HCT116 (cell line): ENCODE measurements around the gene CHST8. TPM values are rescaled to one million over a fixed set of nuclear protein-coding genes. Genes with fewer than 3 reads are reported as not detected.

Experiments
- ATAC-seq: fragments of 200-7000 bp; cut with Tn5 transposase; 2 replicates; pipeline ENCODE4 v1.9.1; 2020; ENCODE audit warnings: mild to moderate bottlenecking, moderate library complexity
- BruUV-seq: library from RNA; stranded (reverse); fragments of 400-500 nt; replicated peaks from 2 replicates; lab custom pipeline; 2021; lab: Mats Ljungman, UMichigan
- CTCF ChIA-PET: fragments of 300-600 bp; sonication (Branson Sonifier 250); formaldehyde crosslinking; loops from one replicate; lab custom pipeline; 2021; ENCODE audit warnings: antibody characterized with exemption; lab: Charles Lee
- POLR2A ChIA-PET: fragments of 300-600, 350-600 bp; sonication (Branson Sonifier 250); formaldehyde crosslinking; loops from one replicate; lab custom pipeline; 2021; ENCODE audit warnings: antibody characterized with exemption; lab: Charles Lee
- RAD21 ChIA-PET, 2 experiments: fragments of 300-600 bp; sonication (Branson Sonifier 250); formaldehyde crosslinking; loops; one replicate each; lab custom pipeline; 2023; ENCODE audit warnings: low total read pairs in 2 of 2; ENCODE audit not compliant: uncharacterized antibody in 2 of 2, unreplicated experiment in 2 of 2, low non-redundant PET in 1 of 2; lab: Charles Lee
- DNase-seq: peaks from one replicate; pipeline ENCODE4 v3.0.0-alpha.2; 2010; ENCODE audit warnings: low read depth, low spot score
- H2AFZ ChIP-seq: fragments of 200-600 bp; shearing (Covaris generic), sonication (generic); 2 replicates; pipeline ENCODE4 v1.6.1; 2017; ENCODE audit warnings: low read depth, mixed run types, mixed read lengths, antibody characterized with exemption, low read length; ENCODE audit not compliant: poor library complexity, severe bottlenecking
- H3K27ac ChIP-seq: 2 replicates; pipeline ENCODE4 v1.5.1; 2012; ENCODE audit warnings: low read depth, low read length
- H3K27me3 ChIP-seq: fragments of 200-600 bp; sonication (generic); 2 replicates; pipeline ENCODE4 v1.6.1; 2016; ENCODE audit warnings: mixed run types, low read length, mixed read lengths; ENCODE audit not compliant: insufficient read depth
- H3K36me3 ChIP-seq, 2 experiments: fragments of 200-500 bp in 1 of 2; fragments of 200-600 bp in 1 of 2; sonication (Bioruptor generic) in 1 of 2; sonication (generic) in 1 of 2; 2 replicates each; pipeline versions ENCODE4 v1.5.1 to v1.6.1; 2014 to 2016; ENCODE audit warnings: low read length in 2 of 2, inconsistent platforms in 1 of 2, mixed read lengths in 1 of 2, mixed run types in 1 of 2; ENCODE audit not compliant: insufficient read depth in 2 of 2, control insufficient read depth in 1 of 2
- H3K4me1 ChIP-seq, 2 experiments: fragments of 200-600 bp in 1 of 2; sonication (generic) in 1 of 2; 2 replicates each; pipeline versions ENCODE4 v1.5.1 to v1.6.1; 2012 to 2017; ENCODE audit warnings: low read length in 2 of 2, inconsistent platforms in 1 of 2, mild to moderate bottlenecking in 1 of 2, mixed read lengths in 1 of 2, mixed run types in 1 of 2, moderate library complexity in 1 of 2; ENCODE audit not compliant: insufficient read depth in 2 of 2, control insufficient read depth in 1 of 2
- H3K4me2 ChIP-seq: fragments of 200-600 bp; sonication (generic); 2 replicates; pipeline ENCODE4 v1.6.1; 2017; ENCODE audit warnings: mixed run types, low read length, mixed read lengths
- H3K4me3 ChIP-seq, 2 experiments: fragments of 200-600 bp in 1 of 2; sonication (generic) in 1 of 2; replicated peaks in 1 of 2; 2 replicates each; pipeline ENCODE4 v1.5.1; 2011 to 2016; ENCODE audit warnings: low read length in 2 of 2, control low read depth in 1 of 2, low read depth in 1 of 2, mild to moderate bottlenecking in 1 of 2, mixed read lengths in 1 of 2, mixed run types in 1 of 2
- H3K79me2 ChIP-seq: fragments of 200-600 bp; sonication (generic); 2 replicates; pipeline ENCODE4 v1.6.1; 2017; ENCODE audit warnings: mild to moderate bottlenecking, mixed run types, low read length, moderate library complexity, mixed read lengths; ENCODE audit not compliant: insufficient read depth
- H3K9ac ChIP-seq: fragments of 200-600 bp; sonication (generic); 2 replicates; pipeline ENCODE4 v1.6.1; 2016; ENCODE audit warnings: low read length, mixed read lengths
- H3K9me2 ChIP-seq: fragments of 200-600 bp; sonication (generic), shearing (Covaris generic); 2 replicates; pipeline ENCODE4 v1.6.1; 2017; ENCODE audit warnings: mixed run types, mild to moderate bottlenecking, moderate library complexity; ENCODE audit not compliant: insufficient read depth
- H3K9me3 ChIP-seq, 2 experiments: fragments of 200-500 bp in 1 of 2; fragments of 200-600 bp in 1 of 2; sonication (Bioruptor generic) in 1 of 2; sonication (generic) in 1 of 2; 2 replicates each; pipeline ENCODE4 v1.6.1; 2014 to 2017; ENCODE audit warnings: low read length in 2 of 2, mixed read lengths in 2 of 2, inconsistent platforms in 1 of 2, low read depth in 1 of 2, mild to moderate bottlenecking in 1 of 2, mixed run types in 1 of 2, moderate library complexity in 1 of 2; ENCODE audit not compliant: control insufficient read depth in 1 of 2, insufficient read depth in 1 of 2
- H4K20me1 ChIP-seq: fragments of 200-600 bp; sonication (generic), shearing (Covaris generic); 2 replicates; pipeline ENCODE4 v1.6.1; 2017; ENCODE audit warnings: mixed run types, mild to moderate bottlenecking, moderate library complexity; ENCODE audit not compliant: insufficient read depth
- CBX3 ChIP-seq: IDR thresholded peaks from 2 replicates; pipeline ENCODE4 v1.6.1; 2012; ENCODE audit warnings: low read depth
- CEBPB ChIP-seq: IDR thresholded peaks from 2 replicates; pipeline ENCODE4 v1.6.1; 2012; ENCODE audit warnings: low read depth
- EGR1 ChIP-seq: IDR thresholded peaks from 2 replicates; pipeline ENCODE4 v1.6.1; 2012; ENCODE audit warnings: low read depth
- ELF1 ChIP-seq: IDR thresholded peaks from 2 replicates; pipeline ENCODE4 v1.6.1; 2012; ENCODE audit warnings: low read depth, borderline replicate concordance
- EZH2phosphoT487 ChIP-seq: fragments of 200-600 bp; IDR thresholded peaks from 2 replicates; pipeline ENCODE4 v1.6.1; 2018; ENCODE audit warnings: antibody characterized with exemption, borderline replicate concordance
- FOSL1 ChIP-seq: IDR thresholded peaks from 2 replicates; pipeline ENCODE4 v1.6.1; 2012; ENCODE audit warnings: low read depth
- POLR2A ChIP-seq: IDR thresholded peaks from 2 replicates; pipeline ENCODE4 v1.7.0; 2011; ENCODE audit warnings: borderline replicate concordance; ENCODE audit not compliant: insufficient read depth, insufficient read length; ENCODE audit errors: extremely low read depth
- POLR2AphosphoS5 ChIP-seq: IDR thresholded peaks from 2 replicates; pipeline ENCODE4 v1.6.1; 2011; ENCODE audit warnings: mild to moderate bottlenecking, low read depth, low read length, moderate library complexity
- RAD21 ChIP-seq: IDR thresholded peaks from 2 replicates; pipeline ENCODE4 v1.6.1; 2012; ENCODE audit warnings: low read depth, mild to moderate bottlenecking
- SP1 ChIP-seq: IDR thresholded peaks from 2 replicates; pipeline ENCODE4 v1.6.1; 2012; ENCODE audit warnings: low read depth
- SRF ChIP-seq: IDR thresholded peaks from 2 replicates; pipeline ENCODE4 v1.6.1; 2012; ENCODE audit warnings: low read depth
- YY1 ChIP-seq: IDR thresholded peaks from 2 replicates; pipeline ENCODE4 v1.6.1; 2011; ENCODE audit warnings: low read length, low read depth, moderate library complexity, mild to moderate bottlenecking; ENCODE audit not compliant: insufficient replicate concordance; ENCODE audit errors: extremely low read depth
- ZFX ChIP-seq: fragments of 450-650 bp; IDR thresholded peaks from 2 replicates; pipeline ENCODE4 v1.6.1; 2017
- ZNF274 ChIP-seq: fragments of 200-500 bp; sonication (Bioruptor generic); IDR thresholded peaks from 2 replicates; pipeline ENCODE4 v1.6.1; 2014; ENCODE audit warnings: mild to moderate bottlenecking, low read depth, low read length, inconsistent platforms
- intact Hi-C: fragments of 100-400 bp; cut with micrococcal nuclease; formaldehyde crosslinking; loops from 2 replicates; pipeline ENCODE4 v1.10.0; 2022
- total RNA-seq: library from RNA; stranded (reverse); gene quantifications from one replicate; pipeline ENCODE4 v1.2.1, GENCODE V29; 2021; ENCODE audit not compliant: unreplicated experiment
- TF ChIP-seq, protein P1 (sequence below): IDR thresholded peaks from 2 replicates; pipeline ENCODE4 v1.6.1; 2012
- TF ChIP-seq, protein P2 (sequence below): IDR thresholded peaks from 2 replicates; pipeline ENCODE4 v1.6.1; 2012

The CHST8 gene
- total RNA-seq, 1 experiment from 2014 or later: not detected

DNA sequence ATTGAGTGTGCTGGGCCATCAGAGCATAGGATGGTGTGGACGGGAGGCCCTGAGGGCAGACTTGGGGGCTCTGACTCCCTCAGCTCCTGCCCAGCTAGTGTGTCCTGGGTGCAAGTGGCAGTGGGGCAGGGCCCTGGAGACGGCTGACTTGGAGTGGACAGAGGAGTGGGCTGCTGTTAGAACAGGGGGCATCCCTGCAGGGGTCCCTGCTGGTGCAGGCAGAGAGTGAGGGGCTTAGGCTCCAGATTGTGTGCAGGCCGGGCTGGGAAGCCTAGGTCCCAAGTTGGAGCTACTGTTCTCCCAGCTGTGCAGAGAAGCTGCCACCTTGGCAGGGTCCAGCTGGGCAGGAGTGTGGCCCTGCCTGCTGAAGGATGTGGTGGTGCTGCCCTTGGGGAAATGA is 183.6 kb downstream of the CHST8 start (continued):
- TF ChIP-seq ELF1 (no peak), SP1 (no peak), CBX3 (no peak), FOSL1 (no peak), YY1 (no peak), RAD21 (no peak), CEBPB (no peak), POLR2AphosphoS5 (no peak), POLR2A (no peak), SRF (no peak)
- TF ChIP-seq, protein P1, sequence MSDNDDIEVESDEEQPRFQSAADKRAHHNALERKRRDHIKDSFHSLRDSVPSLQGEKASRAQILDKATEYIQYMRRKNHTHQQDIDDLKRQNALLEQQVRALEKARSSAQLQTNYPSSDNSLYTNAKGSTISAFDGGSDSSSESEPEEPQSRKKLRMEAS: no peak

DNA sequence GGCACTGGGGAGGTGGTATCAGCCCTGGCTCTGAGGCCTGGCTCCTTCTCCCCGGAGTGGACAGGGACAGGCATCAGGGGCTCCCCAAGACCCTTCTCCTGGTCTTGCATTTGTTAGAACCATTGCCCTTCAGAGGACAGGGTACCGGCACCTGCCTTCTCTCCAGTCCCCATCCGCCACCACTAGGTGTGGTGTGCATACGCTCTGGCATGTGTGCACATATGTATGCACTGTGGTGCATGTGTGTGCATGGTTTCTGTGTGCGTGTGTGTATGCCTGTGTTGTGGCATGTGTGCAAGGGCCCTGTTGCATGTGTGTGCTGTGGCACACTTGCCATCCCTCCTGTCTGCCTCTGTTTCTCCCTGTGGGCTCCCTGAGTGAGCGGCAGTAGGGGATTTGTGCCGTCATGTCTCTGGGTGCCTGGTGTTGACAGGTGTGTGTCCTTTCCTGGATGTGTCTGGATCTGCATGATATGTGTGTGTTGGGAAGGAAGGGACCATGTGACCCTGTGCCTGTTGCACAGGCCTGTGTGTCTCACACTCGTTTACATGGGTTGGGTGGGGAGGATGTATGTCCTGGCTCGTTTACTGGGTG is 184.2 kb downstream of the CHST8 start:
- intact Hi-C loops: no loop called here
- BruUV-seq: no TSS peak
- Histone ChIP-seq H3K79me2 (no peaks in the 10 kb centered on the region), H3K4me2 (no peak overlapping the region), H3K27me3 (no peaks in the 10 kb centered on the region), H3K9me3 (no peaks in the 10 kb centered on the region), H4K20me1 (no peaks in the 10 kb centered on the region), H3K9ac (no peak overlapping the region), H3K4me3 (no peak overlapping the region), H3K27ac (no peak overlapping the region), H3K4me1 (no peaks in the 10 kb centered on the region; a peak in 1 of 4 replicates), H3K36me3 (no peaks in the 10 kb centered on the region; a peak in 2 of 4 replicates), H3K9me2 (no peaks in the 10 kb centered on the region), H2AFZ (no peak overlapping the region)
- ChIA-PET CTCF (no interaction called here), RAD21 (no interaction called here), POLR2A (no interaction called here)
- no peak for TF ChIP-seq EZH2phosphoT487
- TF ChIP-seq POLR2AphosphoS5: no peak
- TF ChIP-seq EGR1: no peak
- no peak for TF ChIP-seq CBX3
- no peak for TF ChIP-seq POLR2A
- TF ChIP-seq, protein P2, sequence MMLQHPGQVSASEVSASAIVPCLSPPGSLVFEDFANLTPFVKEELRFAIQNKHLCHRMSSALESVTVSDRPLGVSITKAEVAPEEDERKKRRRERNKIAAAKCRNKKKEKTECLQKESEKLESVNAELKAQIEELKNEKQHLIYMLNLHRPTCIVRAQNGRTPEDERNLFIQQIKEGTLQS: no peak
- TF ChIP-seq CEBPB: no peak
- TF ChIP-seq, protein P1: no peak
- no peak for TF ChIP-seq ZNF274
- no peak for TF ChIP-seq RAD21
- TF ChIP-seq ZFX: no peak
- DNase-seq (no peak), ATAC-seq (no peak)
